Erythroblast (primary cell): Measurements from ENCODE around the gene GLOD5.
"Not testable (repeated sequence)": the region's sequence is repeated elsewhere in the genome, so short reads cannot be mapped to it uniquely, and the experiment has no call there.

Source experiments
- GATA1 ChIP-seq: IDR thresholded peaks from 2 replicates; pipeline ENCODE4 v1.6.1; 2011; ENCODE audit warnings: low read depth, mild to moderate bottlenecking, control low read depth, low read length, moderate library complexity
- POLR2A ChIP-seq: IDR thresholded peaks from 2 replicates; pipeline ENCODE4 v1.6.1; 2011; ENCODE audit warnings: mild to moderate bottlenecking, low read length

- not testable (repeated sequence) for TF ChIP-seq POLR2A, GATA1
Measured at GRCh38 chrX:48819394-48819793, 57.8 kb downstream of the GLOD5 start.
